H1 (cell line): Measurements from ENCODE around the gene SF3B3. TPM values are rescaled to one million over a fixed set of nuclear protein-coding genes. Genes with fewer than 3 reads are reported as not detected.

ENCODE experiments used
- CTCF ChIA-PET: fragments of 300-600 bp; sonication (Branson Sonifier 250); formaldehyde crosslinking; loops from one replicate; lab custom pipeline; 2021; ENCODE audit not compliant: partially characterized antibody; lab: Charles Lee
- POLR2A ChIA-PET: fragments of 300-600 bp; sonication (Branson Sonifier 250); formaldehyde crosslinking; loops from one replicate; lab custom pipeline; 2021; ENCODE audit warnings: inconsistent platforms; ENCODE audit not compliant: partially characterized antibody; lab: Charles Lee
- DNase-seq, 2 experiments: peaks; one replicate each; pipeline versions ENCODE4 v3.0.0 to v3.0.0-alpha.2; 2010 to 2022; ENCODE audit warnings: low spot score in 2 of 2, low read depth in 1 of 2, mixed read lengths in 1 of 2
- FAIRE-seq: peaks from 2 replicates; lab custom pipeline; 2011; peaks lifted over from hg19 to GRCh38; lab: Jason Lieb, UNC
- H2AFZ ChIP-seq: 2 replicates; pipeline ENCODE4 v1.8.1; 2012; ENCODE audit warnings: low read length, inconsistent platforms
- H2AK5ac ChIP-seq: 2 replicates; pipeline ENCODE4 v1.6.1; 2013; ENCODE audit warnings: low read depth, low read length
- H2BK120ac ChIP-seq: replicated peaks from 2 replicates; pipeline ENCODE3; 2013; ENCODE audit warnings: low read depth, low read length, inconsistent platforms
- H2BK12ac ChIP-seq: 2 replicates; pipeline ENCODE4 v1.6.1; 2013; ENCODE audit warnings: low read depth, low read length
- H2BK15ac ChIP-seq: 2 replicates; pipeline ENCODE4 v1.6.1; 2013; ENCODE audit warnings: low read length
- H2BK20ac ChIP-seq: 2 replicates; pipeline ENCODE4 v1.6.1; 2013; ENCODE audit warnings: low read length
- H2BK5ac ChIP-seq: 2 replicates; pipeline ENCODE4 v1.6.1; 2013; ENCODE audit warnings: low read depth, low read length
- H3K14ac ChIP-seq: 2 replicates; pipeline ENCODE4 v1.6.1; 2013; ENCODE audit warnings: inconsistent platforms; ENCODE audit not compliant: insufficient read length
- H3K18ac ChIP-seq: 2 replicates; pipeline ENCODE4 v1.6.1; 2013; ENCODE audit warnings: low read length; ENCODE audit errors: extremely low read depth
- H3K23ac ChIP-seq: 2 replicates; pipeline ENCODE4 v1.6.1; 2013; ENCODE audit warnings: inconsistent platforms; ENCODE audit not compliant: insufficient read length
- H3K23me2 ChIP-seq: 2 replicates; pipeline ENCODE4 v1.6.1; 2013; ENCODE audit warnings: low read depth, low read length
- H3K27ac ChIP-seq: 2 replicates; pipeline ENCODE4 v1.6.1; 2011; ENCODE audit warnings: low read depth, low read length, inconsistent platforms
- H3K27me3 ChIP-seq, 4 experiments: replicated peaks in 1 of 4; 1 replicate in 1 of 4; 2 replicates in 3 of 4; pipeline versions ENCODE4 v1.6.1 to v1.8.1; 2011 to 2013; ENCODE audit warnings: low read length in 3 of 4, mild to moderate bottlenecking in 3 of 4, inconsistent platforms in 2 of 4, mixed read lengths in 2 of 4, moderate library complexity in 1 of 4; ENCODE audit not compliant: control insufficient read depth in 3 of 4, insufficient read depth in 3 of 4; ENCODE audit errors: extremely low read depth in 1 of 4
- H3K36me3 ChIP-seq, 4 experiments: 2 replicates each; pipeline versions ENCODE4 v1.6.1 to v1.8.1; 2011 to 2013; ENCODE audit warnings: mild to moderate bottlenecking in 4 of 4, low read length in 3 of 4, moderate library complexity in 2 of 4, control low read depth in 1 of 4, inconsistent platforms in 1 of 4; ENCODE audit not compliant: insufficient read depth in 4 of 4, control insufficient read depth in 2 of 4
- H3K4ac ChIP-seq: replicated peaks from 2 replicates; pipeline ENCODE3; 2013; ENCODE audit warnings: low read length, low read depth, mixed read lengths, inconsistent platforms; ENCODE audit not compliant: insufficient read length
- H3K4me1 ChIP-seq, 4 experiments: replicated peaks in 1 of 4; 1 replicate in 1 of 4; 2 replicates in 3 of 4; pipeline versions ENCODE4 v1.6.1 to v1.8.1; 2011 to 2013; ENCODE audit warnings: low read length in 3 of 4, inconsistent platforms in 2 of 4, mixed read lengths in 1 of 4; ENCODE audit not compliant: insufficient read depth in 4 of 4, control insufficient read depth in 3 of 4
- H3K4me2 ChIP-seq, 2 experiments: 2 replicates each; pipeline versions ENCODE4 v1.6.1 to v1.8.1; 2011 to 2013; ENCODE audit warnings: low read depth in 2 of 2, low read length in 2 of 2, control low read depth in 1 of 2, inconsistent platforms in 1 of 2, mild to moderate bottlenecking in 1 of 2; ENCODE audit not compliant: insufficient read depth in 1 of 2
- H3K4me3 ChIP-seq, 4 experiments: fragments of 200-600, 300-600 bp in 1 of 4; sonication (generic), shearing (Covaris generic), sonication (Bioruptor Twin) in 1 of 4; 2 replicates each; pipeline versions ENCODE4 v1.5.1 to v1.8.1; 2011 to 2016; ENCODE audit warnings: low read length in 4 of 4, low read depth in 3 of 4, control low read depth in 2 of 4, inconsistent platforms in 2 of 4, mild to moderate bottlenecking in 2 of 4, mixed read lengths in 1 of 4, moderate library complexity in 1 of 4; ENCODE audit not compliant: insufficient read depth in 2 of 4; ENCODE audit errors: extremely low read depth in 1 of 4
- H3K56ac ChIP-seq: replicated peaks from 2 replicates; pipeline ENCODE3; 2013; ENCODE audit warnings: low read depth, mild to moderate bottlenecking, mixed read lengths, low read length, inconsistent platforms; ENCODE audit not compliant: insufficient read length
- H3K79me1 ChIP-seq: 2 replicates; pipeline ENCODE4 v1.6.1; 2013; ENCODE audit warnings: low read depth, low read length, control low read depth
- H3K79me2 ChIP-seq, 2 experiments: 2 replicates each; pipeline versions ENCODE4 v1.6.1 to v1.8.1; 2012 to 2013; ENCODE audit warnings: low read length in 2 of 2, mild to moderate bottlenecking in 2 of 2, inconsistent platforms in 1 of 2; ENCODE audit not compliant: insufficient read depth in 2 of 2, control insufficient read depth in 1 of 2
- H3K9ac ChIP-seq, 4 experiments: replicated peaks in 1 of 4; 1 replicate in 1 of 4; 2 replicates in 3 of 4; pipeline versions ENCODE4 v1.6.1 to v1.8.1; 2011 to 2013; ENCODE audit warnings: low read depth in 3 of 4, low read length in 3 of 4, control low read depth in 2 of 4, mild to moderate bottlenecking in 2 of 4, moderate library complexity in 2 of 4, inconsistent platforms in 1 of 4; ENCODE audit errors: extremely low read depth in 1 of 4
- H3K9me3 ChIP-seq, 2 experiments: 2 replicates each; pipeline versions ENCODE4 v1.6.1 to v1.8.1; 2012 to 2013; ENCODE audit warnings: mild to moderate bottlenecking in 2 of 2, moderate library complexity in 2 of 2, control low read depth in 1 of 2, inconsistent platforms in 1 of 2, low read depth in 1 of 2, low read length in 1 of 2, mixed read lengths in 1 of 2; ENCODE audit not compliant: insufficient read depth in 2 of 2
- H4K20me1 ChIP-seq, 2 experiments: replicated peaks in 1 of 2; 2 replicates each; pipeline versions ENCODE3 to v1.8.1; 2011 to 2013; ENCODE audit warnings: inconsistent platforms in 2 of 2, low read length in 2 of 2, mild to moderate bottlenecking in 1 of 2; ENCODE audit not compliant: insufficient read depth in 2 of 2, control insufficient read depth in 1 of 2
- H4K5ac ChIP-seq: 2 replicates; pipeline ENCODE4 v1.6.1; 2013; ENCODE audit warnings: low read length, low read depth, mixed read lengths, inconsistent platforms; ENCODE audit not compliant: insufficient read length
- H4K8ac ChIP-seq: 2 replicates; pipeline ENCODE4 v1.8.0; 2013; ENCODE audit warnings: mild to moderate bottlenecking, moderate library complexity, low read length, inconsistent platforms; ENCODE audit not compliant: insufficient read depth; ENCODE audit errors: extremely low read depth
- H4K91ac ChIP-seq: replicated peaks from 2 replicates; pipeline ENCODE3; 2013; ENCODE audit warnings: low read length, mixed read lengths, inconsistent platforms; ENCODE audit not compliant: insufficient read length
- ASH2L ChIP-seq: fragments of 200-600, 300-600 bp; sonication (generic); IDR thresholded peaks from one replicate; pipeline ENCODE4 v1.7.1; 2017; ENCODE audit warnings: low read length
- GTF2F1 ChIP-seq: IDR thresholded peaks from 2 replicates; pipeline ENCODE4 v1.6.1; 2012; ENCODE audit warnings: low read depth, low read length, improper control_type of control experiment, borderline replicate concordance
- RAD21 ChIP-seq, 2 experiments: IDR thresholded peaks in 1 of 2; conservative IDR thresholded peaks in 1 of 2; 2 replicates each; pipeline ENCODE4 v1.6.1; 2011; ENCODE audit warnings: low read depth in 2 of 2, low read length in 2 of 2, improper control_type of control experiment in 1 of 2, inconsistent platforms in 1 of 2, mild to moderate bottlenecking in 1 of 2, moderate library complexity in 1 of 2
- SRF ChIP-seq: IDR thresholded peaks from 2 replicates; pipeline ENCODE4 v1.6.1; 2011; ENCODE audit warnings: mild to moderate bottlenecking, low read depth, low read length, moderate library complexity
- TBP ChIP-seq: IDR thresholded peaks from 2 replicates; pipeline ENCODE4 v1.6.1; 2011; ENCODE audit warnings: low read depth, low read length, improper control_type of control experiment
- WGBS, 2 experiments: shearing (Covaris generic) in 1 of 2; methylation state at CpG; one replicate each; pipeline versions ENCODE4 v1.1.6 to v1.1.7; 2013 to 2015; ENCODE audit warnings: low lambda C conversion rate in 2 of 2, mixed read lengths in 2 of 2, inconsistent platforms in 1 of 2, low coverage in 1 of 2, missing lambda C conversion rate in 1 of 2; ENCODE audit not compliant: insufficient replicate concordance in 2 of 2, insufficient coverage in 1 of 2, insufficient read length in 1 of 2; ENCODE audit errors: extremely low coverage in 1 of 2, missing lambda C conversion rate in 1 of 2; 5-methylcytosine and 5-hydroxymethylcytosine counted together
- polyA plus RNA-seq, 7 experiments: library from polyadenylated mRNA; depleted of rRNA in 3 of 7; stranded (reverse) in 5 of 7; unstranded in 2 of 7; fragments of >200 nt in 5 of 7; fragments of 200-250 nt in 2 of 7; gene quantifications; 1 replicate in 5 of 7; 2 replicates in 1 of 7; 4 replicates in 1 of 7; pipeline versions ENCODE4 v1.2.1 to v1.2.3, GENCODE V29; 2011 to 2013; ENCODE audit warnings: missing spikeins in 2 of 7, mixed read lengths in 2 of 7
- total RNA-seq: library from RNA; stranded (reverse); fragmentation: NEBNext Ultra II Directional; extraction: Animal tissue kit (Norgen Biotek cat#: 25700); gene quantifications from 2 replicates; pipeline ENCODE4 v1.2.1, GENCODE V29; 2021

SF3B3 gene
- total and polyA plus RNA-seq, 2 of the 8 experiments (the other 6 are each of a cell fraction or from before 2014, with no cell fraction given) = 241 to 521 TPM

- H2BK20ac ChIP-seq = no peak overlapping the region
- no peak overlapping the region for H2BK120ac ChIP-seq
- no peak overlapping the region for H3K56ac ChIP-seq
- TF ChIP-seq SRF (no peak), TBP (no peak), GTF2F1 (no peak), RAD21 (IDR thresholded peaks at IDR 0.05 in 1 of 2, conservative IDR thresholded peaks at IDR 0.05 in 1 of 2; ENCODE audit: low read depth in 2 of 2, low read length in 2 of 2) (no peak), ASH2L (no peak)
- no peak overlapping the region for H4K91ac ChIP-seq
- H3K4ac ChIP-seq = no peak overlapping the region
- H3K4me2 ChIP-seq = peak overlapping the region; percentile 48 to 93
- no peak overlapping the region for H3K27ac ChIP-seq
- no peak overlapping the region; a peak in 1 of 7 replicates for H3K9ac ChIP-seq
- H3K4me1 ChIP-seq = peaks cover 0 to 4% (median 3%) of the 10 kb centered on the region in 4 experiments; a peak in 5 of 7 replicates
- peaks cover 23 to 59% (median 39%) of the 10 kb centered on the region in 4 experiments for H3K36me3 ChIP-seq
- H4K8ac ChIP-seq = no peak overlapping the region
- peaks cover 12% of the 10 kb centered on the region in 2 experiments for H4K20me1 ChIP-seq
- no peak overlapping the region for H2BK12ac ChIP-seq
- 86% methylated on average over 6 of the region's 6 CpGs; no CpG with 5 or more reads in 1 of the 2 experiments for WGBS, 2 experiments
- ChIA-PET POLR2A (interaction anchor here (0.6 to 3.0 kb wide), 10 partner anchors 8 to 180 kb away, joined by 3 to 35 read pairs (median 4); partner anchors contain the start of genes DDX19A and ST3GAL2), CTCF (interaction anchor here (0.5 to 2.5 kb wide), 2 partner anchors 21 to 131 kb away, joined by 4 to 6 read pairs; no protein-coding TSS in a partner anchor)
- H2AFZ ChIP-seq = no peak overlapping the region
- H3K4me3 ChIP-seq = peak overlapping the region in 3 of 4 experiments; percentile 4 to 32 (median 9); a peak in 3 of 8 replicates
- H3K9me3 ChIP-seq = no peaks in the 10 kb centered on the region
- peaks cover 6% of the 10 kb centered on the region; the same call in 1 of the 2 replicates for H3K23me2 ChIP-seq
- no peaks in the 10 kb centered on the region for H3K27me3 ChIP-seq
- H3K23ac ChIP-seq = no peak overlapping the region
- no peak overlapping the region for H2AK5ac ChIP-seq
- no peak overlapping the region for H4K5ac ChIP-seq
- no peak overlapping the region for H2BK5ac ChIP-seq
- H3K14ac ChIP-seq = no peak overlapping the region
- FAIRE-seq (no peak), DNase-seq (no peak)
- no peak overlapping the region for H3K18ac ChIP-seq
- no peaks in the 10 kb centered on the region; the same call in 1 of the 2 replicates for H3K79me1 ChIP-seq
- no peak overlapping the region for H2BK15ac ChIP-seq
- peaks cover 42 to 81% of the 10 kb centered on the region in 2 experiments for H3K79me2 ChIP-seq
These were observed 2.8 kb downstream of the SF3B3 start for GRCh38 chr16:70526403-70526802.
